GM19193 (cell line): ENCODE data around the gene ARSI.

Source experiments
- POLR2A ChIP-seq: IDR thresholded peaks from 4 replicates; pipeline ENCODE4 v1.6.1; 2011; ENCODE audit not compliant: insufficient read depth, insufficient read length; ENCODE audit errors: extremely low read depth

ARSI gene

GRCh38 chr5:150293091-150293941, 9.4 kb downstream of the ARSI start:
- TF ChIP-seq POLR2A = no peak

GRCh38 chr5:150291388-150292385, 11.0 kb downstream of the ARSI start:
- no peak for TF ChIP-seq POLR2A

- TF ChIP-seq POLR2A = no peak
Observed at GRCh38 chr5:150289551-150290390, 12.9 kb downstream of the ARSI start, which contains the start of gene CAMK2A. TSS of gene CAMK2A (minus strand) at chr5:150289773. CDS start at chr5:150289625, 148 bp downstream.

GRCh38 chr5:150288791-150289190, 13.9 kb downstream of the ARSI start:
- TF ChIP-seq POLR2A = no peak

- no peak for TF ChIP-seq POLR2A
Observed at GRCh38 chr5:150288361-150288760, 14.3 kb downstream of the ARSI start.

- TF ChIP-seq POLR2A = no peak
Observed at GRCh38 chr5:150286820-150287219, 15.9 kb downstream of the ARSI start.

GRCh38 chr5:150285114-150285513, 17.6 kb downstream of the ARSI start:
- TF ChIP-seq POLR2A = no peak

GRCh38 chr5:150284311-150284710, 18.4 kb downstream of the ARSI start:
- no peak for TF ChIP-seq POLR2A

- no peak for TF ChIP-seq POLR2A
Observed at GRCh38 chr5:150283904-150284303, 18.8 kb downstream of the ARSI start.

GRCh38 chr5:150281987-150282386, 20.7 kb downstream of the ARSI start:
- TF ChIP-seq POLR2A = no peak

- TF ChIP-seq POLR2A = no peak
Observed at GRCh38 chr5:150279330-150280020, 23.2 kb downstream of the ARSI start.

- no peak for TF ChIP-seq POLR2A
Observed at GRCh38 chr5:150278916-150279315, 23.8 kb downstream of the ARSI start.

GRCh38 chr5:150278046-150278730, 24.5 kb downstream of the ARSI start:
- no peak for TF ChIP-seq POLR2A
